Measurements from ENCODE around the gene IGSF8. TPM values are rescaled to one million over a fixed set of nuclear protein-coding genes. Genes with fewer than 3 reads are reported as not detected.

The IGSF8 gene
- total and polyA plus RNA-seq, 2 donors (not counting 3 experiments of a cell fraction or from before 2014, with no cell fraction given) = 9.5 to 17.5 TPM

GRCh38 chr1:160136121-160136925 is 37.9 kb upstream of the IGSF8 start:
- Histone ChIP-seq H2AFZ (ENCODE audit: low read depth, low read length) (no peak overlapping the region), H4K20me1 (replicated peaks; ENCODE audit: control insufficient read depth, extremely low read depth, insufficient read depth, low read length) (no peaks in the 10 kb centered on the region), H3K36me3 (ENCODE audit: control insufficient read depth in 2 of 2, extremely low read depth in 1 of 2, insufficient read depth in 2 of 2, low read length in 2 of 2) (no peaks in the 10 kb centered on the region), H3K4me2 (ENCODE audit: insufficient read depth, low read length) (no peak overlapping the region), H3K4me3 (replicated peaks in 1 of 3; ENCODE audit: insufficient read depth in 1 of 3, low read depth in 1 of 3, low read length in 3 of 3) (no peak overlapping the region), H3K9ac (replicated peaks; ENCODE audit: extremely low read depth, insufficient read depth, low read length) (no peak overlapping the region), H3K27ac (ENCODE audit: insufficient read depth, low read depth, low read length) (no peak overlapping the region), H3K4me1 (ENCODE audit: control insufficient read depth, extremely low read depth, insufficient read depth, low read length) (no peaks in the 10 kb centered on the region), H3K9me3 (replicated peaks; ENCODE audit: control insufficient read depth, insufficient read depth, low read length) (no peaks in the 10 kb centered on the region), H3K9me1 (replicated peaks; ENCODE audit: control insufficient read depth, extremely low read depth, insufficient read depth, low read length) (no peaks in the 10 kb centered on the region), H3K79me2 (ENCODE audit: control insufficient read depth, insufficient read depth, low read length) (no peaks in the 10 kb centered on the region), H3K27me3 (ENCODE audit: control insufficient read depth in 2 of 2, insufficient read depth in 2 of 2, low read length in 2 of 2) (no peaks in the 10 kb centered on the region)
- no TSS peak for BruUV-seq (replicated peaks)
- DNase-seq (ENCODE audit: low read depth, low spot score) (no peak), FAIRE-seq (no peak)
- no peak for TF ChIP-seq FOS (IDR thresholded peaks at IDR 0.05; ENCODE audit: borderline replicate concordance, insufficient read depth, low read length)
- no peak for TF ChIP-seq GATA2 (IDR thresholded peaks at IDR 0.05; ENCODE audit: insufficient read depth, insufficient read length, low read depth, low read length)
- no peak for TF ChIP-seq EZH2 (IDR thresholded peaks at IDR 0.05; ENCODE audit: borderline replicate concordance, low read depth, low read length, severe bottlenecking)
- no peak for TF ChIP-seq POLR2AphosphoS5 (IDR thresholded peaks at IDR 0.05; ENCODE audit: insufficient read depth, low read depth, low read length)
- TF ChIP-seq MAX (IDR thresholded peaks at IDR 0.05; ENCODE audit: insufficient read depth, insufficient read length) = no peak
- intact Hi-C loops (cut with micrococcal nuclease) (no loop called here), dilution Hi-C loops (cut with MboI; ENCODE audit: extremely low pct_ligation_motif_present, low sequenced_read_pairs) (no loop called here)
- CTCF ChIA-PET = no interaction called here
- POLR2A ChIA-PET = no interaction called here
